A673 (cell line): Measurements from ENCODE around the gene MTHFD1L.

ENCODE experiments used
- EZH2 ChIP-seq: fragments of 200-600 bp; sonication (generic); IDR thresholded peaks from 2 replicates; pipeline ENCODE4 v1.6.1; 2017; ENCODE audit warnings: borderline replicate concordance, low read depth, mild to moderate bottlenecking, mixed read lengths, antibody characterized with exemption, low read length; ENCODE audit not compliant: poor library complexity, severe bottlenecking
- TF ChIP-seq, protein P1 (sequence below): fragments of 300-800, 200-600 bp; sonication (generic); conservative IDR thresholded peaks from 2 replicates; pipeline ENCODE4 v1.5.1; 2017; ENCODE audit warnings: low read depth, mild to moderate bottlenecking, antibody characterized with exemption, low read length, moderate library complexity, mixed read lengths

DNA sequence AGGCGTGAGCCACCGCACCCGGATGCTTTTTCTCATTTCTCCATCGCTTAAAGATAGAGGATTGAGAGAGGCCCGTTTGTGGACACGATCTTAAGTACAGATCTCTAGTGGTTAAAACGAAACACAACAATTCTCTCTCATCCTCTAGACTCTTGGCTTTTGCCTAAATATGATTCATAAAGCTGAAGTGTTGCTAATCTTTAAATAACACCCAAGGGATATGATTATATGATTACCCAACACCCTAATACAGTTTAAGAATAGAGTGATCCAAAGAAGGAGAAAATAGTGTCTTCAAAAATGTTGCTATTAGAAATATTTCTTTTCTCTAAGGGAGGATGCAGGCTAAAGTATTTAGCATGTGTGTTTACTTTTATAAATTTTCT is 50.4 kb downstream of the MTHFD1L start:
- TF ChIP-seq, protein P1, sequence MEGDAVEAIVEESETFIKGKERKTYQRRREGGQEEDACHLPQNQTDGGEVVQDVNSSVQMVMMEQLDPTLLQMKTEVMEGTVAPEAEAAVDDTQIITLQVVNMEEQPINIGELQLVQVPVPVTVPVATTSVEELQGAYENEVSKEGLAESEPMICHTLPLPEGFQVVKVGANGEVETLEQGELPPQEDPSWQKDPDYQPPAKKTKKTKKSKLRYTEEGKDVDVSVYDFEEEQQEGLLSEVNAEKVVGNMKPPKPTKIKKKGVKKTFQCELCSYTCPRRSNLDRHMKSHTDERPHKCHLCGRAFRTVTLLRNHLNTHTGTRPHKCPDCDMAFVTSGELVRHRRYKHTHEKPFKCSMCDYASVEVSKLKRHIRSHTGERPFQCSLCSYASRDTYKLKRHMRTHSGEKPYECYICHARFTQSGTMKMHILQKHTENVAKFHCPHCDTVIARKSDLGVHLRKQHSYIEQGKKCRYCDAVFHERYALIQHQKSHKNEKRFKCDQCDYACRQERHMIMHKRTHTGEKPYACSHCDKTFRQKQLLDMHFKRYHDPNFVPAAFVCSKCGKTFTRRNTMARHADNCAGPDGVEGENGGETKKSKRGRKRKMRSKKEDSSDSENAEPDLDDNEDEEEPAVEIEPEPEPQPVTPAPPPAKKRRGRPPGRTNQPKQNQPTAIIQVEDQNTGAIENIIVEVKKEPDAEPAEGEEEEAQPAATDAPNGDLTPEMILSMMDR = no peak
- TF ChIP-seq EZH2 = no peak
